CD14-positive monocyte (primary cell): ENCODE results near the gene EP400. TPM values are rescaled to one million over a fixed set of nuclear protein-coding genes. Genes with fewer than 3 reads are reported as not detected.
"Not testable (repeated sequence)": the region's sequence is repeated elsewhere in the genome, so short reads cannot be mapped to it uniquely, and the experiment has no call there.

ENCODE experiments used
- DNase-seq, 3 donors: peaks; one replicate each; pipeline ENCODE4 v3.0.0-alpha.2; 2011 to 2022
- H2AFZ ChIP-seq: 2 replicates; pipeline ENCODE4 v1.6.0; 2012; ENCODE audit warnings: mild to moderate bottlenecking, low read depth, low read length, inconsistent platforms; ENCODE audit not compliant: insufficient read depth, poor library complexity, severe bottlenecking
- H3K27ac ChIP-seq, 2 donors: 1 replicate in 1 of 2; 2 replicates in 1 of 2; pipeline ENCODE4 v1.5.1; 2012 to 2013; ENCODE audit warnings: low read length in 2 of 2, control low read depth in 1 of 2, inconsistent platforms in 1 of 2, low read depth in 1 of 2, mild to moderate bottlenecking in 1 of 2
- H3K27me3 ChIP-seq, 2 donors: one replicate each; pipeline versions ENCODE4 v1.6.0 to v1.6.1; 2011 to 2013; ENCODE audit warnings: low read length in 2 of 2; ENCODE audit not compliant: control insufficient read depth in 2 of 2, insufficient read depth in 2 of 2
- H3K36me3 ChIP-seq, 2 donors: replicated peaks in 1 of 2; 1 replicate in 1 of 2; 2 replicates in 1 of 2; pipeline versions ENCODE4 v1.5.1 to v1.6.1; 2012 to 2013; ENCODE audit warnings: low read length in 2 of 2, control low read depth in 1 of 2, inconsistent platforms in 1 of 2, mild to moderate bottlenecking in 1 of 2; ENCODE audit not compliant: insufficient read depth in 2 of 2, control insufficient read depth in 1 of 2
- H3K4me1 ChIP-seq, 2 donors: 1 replicate in 1 of 2; 2 replicates in 1 of 2; pipeline versions ENCODE4 v1.5.1 to v1.6.1; 2012 to 2013; ENCODE audit warnings: low read length in 2 of 2, control low read depth in 1 of 2, inconsistent platforms in 1 of 2, mild to moderate bottlenecking in 1 of 2, moderate library complexity in 1 of 2; ENCODE audit not compliant: insufficient read depth in 2 of 2, control insufficient read depth in 1 of 2
- H3K4me2 ChIP-seq: replicated peaks from 2 replicates; pipeline ENCODE3; 2012; ENCODE audit warnings: low read length, moderate library complexity, mild to moderate bottlenecking; ENCODE audit not compliant: poor library complexity, severe bottlenecking; ENCODE audit errors: extremely low read depth
- H3K4me3 ChIP-seq, 3 experiments: fragments of 200-600 bp in 1 of 3; sonication (generic) in 1 of 3; replicated peaks in 1 of 3; 1 replicate in 2 of 3; 2 replicates in 1 of 3; pipeline ENCODE4 v1.5.1; 2011 to 2013; ENCODE audit warnings: low read length in 3 of 3, mild to moderate bottlenecking in 3 of 3, control low read depth in 2 of 3, low read depth in 2 of 3, inconsistent platforms in 1 of 3, moderate library complexity in 1 of 3
- H3K79me2 ChIP-seq: 2 replicates; pipeline ENCODE4 v1.6.0; 2012; ENCODE audit warnings: mild to moderate bottlenecking, control low read depth, inconsistent platforms, low read length, moderate library complexity; ENCODE audit not compliant: insufficient read depth
- H3K9ac ChIP-seq: 2 replicates; pipeline ENCODE4 v1.6.0; 2017; ENCODE audit warnings: low read length, mild to moderate bottlenecking; ENCODE audit not compliant: insufficient read depth, poor library complexity, severe bottlenecking
- H3K9me3 ChIP-seq, 2 donors: replicated peaks in 1 of 2; 1 replicate in 1 of 2; 2 replicates in 1 of 2; pipeline versions ENCODE4 v1.5.1 to v1.6.1; 2012 to 2013; ENCODE audit warnings: low read length in 2 of 2, control low read depth in 1 of 2; ENCODE audit not compliant: control insufficient read depth in 1 of 2, insufficient read depth in 1 of 2
- H4K20me1 ChIP-seq: 2 replicates; pipeline ENCODE4 v1.6.0; 2012; ENCODE audit warnings: mild to moderate bottlenecking, low read length, control low read depth, moderate library complexity; ENCODE audit not compliant: insufficient read depth
- H3K27ac Mint-ChIP-seq, 7 donors: one replicate each; pipeline ENCODE4 v1.8.0; 2020; ENCODE audit warnings: mild to moderate bottlenecking in 7 of 7, mixed read lengths in 7 of 7, moderate library complexity in 6 of 7, inconsistent platforms in 2 of 7
- H3K27me3 Mint-ChIP-seq, 3 donors: one replicate each; pipeline ENCODE4 v1.8.0; 2021 to 2022; ENCODE audit warnings: low read depth in 3 of 3, mild to moderate bottlenecking in 3 of 3, mixed read lengths in 3 of 3, moderate library complexity in 3 of 3, inconsistent platforms in 1 of 3
- H3K36me3 Mint-ChIP-seq, 2 donors: one replicate each; pipeline ENCODE4 v1.8.0; 2020; ENCODE audit warnings: mixed read lengths in 2 of 2, inconsistent platforms in 1 of 2, mild to moderate bottlenecking in 1 of 2
- H3K4me1 Mint-ChIP-seq: one replicate; pipeline ENCODE4 v1.8.0; 2020; ENCODE audit warnings: mild to moderate bottlenecking, mixed read lengths
- H3K4me3 Mint-ChIP-seq, 2 donors: one replicate each; pipeline ENCODE4 v1.8.0; 2020; ENCODE audit warnings: mild to moderate bottlenecking in 2 of 2, mixed read lengths in 2 of 2, moderate library complexity in 1 of 2
- H3K9me3 Mint-ChIP-seq, 7 donors: one replicate each; pipeline ENCODE4 v1.8.0; 2020 to 2022; ENCODE audit warnings: mixed read lengths in 7 of 7, mild to moderate bottlenecking in 6 of 7, moderate library complexity in 6 of 7, inconsistent platforms in 2 of 7
- WGBS: methylation state at CpG from one replicate; pipeline ENCODE4 v1.1.5; 2013; ENCODE audit warnings: missing lambda C conversion rate; ENCODE audit not compliant: insufficient coverage; 5-methylcytosine and 5-hydroxymethylcytosine counted together
- intact Hi-C, 2 donors: fragments of 100-400 bp; cut with micrococcal nuclease; formaldehyde crosslinking; loops; one replicate each; pipeline versions ENCODE4 v1.15.0 to v1.15.1; 2023
- polyA plus RNA-seq, 3 donors: library from polyadenylated mRNA; depleted of rRNA in 1 of 3; unstranded in 2 of 3; stranded (reverse) in 1 of 3; fragments of 300-500 nt in 2 of 3; fragments of >200 nt in 1 of 3; fragmentation: Illumina TruSeq in 2 of 3; gene quantifications; 1 replicate in 2 of 3; 2 replicates in 1 of 3; pipeline ENCODE4 v1.2.3, GENCODE V29; 2012 to 2021
- TF ChIP-seq, protein P1 (sequence below): fragments of 200-600 bp; IDR thresholded peaks from one replicate; pipeline ENCODE4 v1.8.0; 2022; ENCODE audit warnings: antibody characterized with exemption, mild to moderate bottlenecking

The EP400 gene
- polyA plus RNA-seq, 3 donors = 0.65 to 12.1 (median 0.81) TPM

DNA sequence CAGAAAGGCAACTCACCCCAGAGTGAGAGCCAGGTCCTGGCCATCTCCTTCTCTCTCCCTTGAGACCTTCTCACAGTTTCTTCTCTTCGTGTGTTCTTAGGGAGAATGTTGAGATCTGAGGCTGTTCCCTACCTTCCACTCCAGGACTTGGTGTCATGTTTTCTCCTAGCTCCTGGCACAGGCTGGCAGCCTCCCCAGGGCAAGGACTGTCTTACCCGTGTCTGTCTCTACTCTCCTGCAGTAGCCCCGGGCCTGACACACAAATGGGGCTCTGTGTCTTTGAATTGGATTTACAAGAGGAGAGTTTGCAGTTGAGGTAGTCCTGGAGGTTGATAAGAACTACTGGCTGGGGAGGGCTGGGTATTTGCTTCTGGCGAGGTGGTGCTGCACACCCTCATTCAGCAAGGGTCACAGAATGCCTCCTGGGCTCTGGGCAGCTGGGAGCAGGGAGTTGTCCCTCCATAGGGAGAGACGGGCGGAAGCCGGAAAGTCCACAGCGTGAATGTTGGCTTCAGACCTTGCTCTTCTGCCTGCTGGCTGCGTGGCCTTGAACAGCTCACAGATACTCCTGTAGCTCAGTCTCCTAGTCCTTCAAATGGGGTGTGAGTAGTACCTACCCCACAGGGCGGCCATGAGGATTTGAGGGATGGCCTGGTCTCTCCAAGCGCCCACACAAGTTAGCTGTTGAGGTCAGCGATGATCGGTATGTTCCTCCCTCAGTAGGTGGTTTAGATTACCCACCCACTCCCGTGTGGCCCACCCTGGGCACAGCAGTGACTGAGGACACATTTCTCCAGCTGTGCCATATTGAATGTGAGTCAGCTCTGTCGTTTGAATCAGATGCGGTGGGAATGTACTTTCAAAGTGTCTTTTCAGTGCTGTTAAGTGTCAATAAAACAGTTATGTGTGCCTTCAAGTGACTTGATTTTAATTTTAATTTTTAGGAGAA lies 10.2 kb downstream of the EP400 start:
- intact Hi-C loops = loop anchor here (10.0 kb wide), 2 partner anchors 125 to 245 kb away; partner anchors contain the start of gene SFSWAP (in 1 of the 2)
- peaks cover 87% of the 10 kb centered on the region for H3K79me2 ChIP-seq
- no peak overlapping the region for H3K27ac ChIP-seq
- H3K9me3 Mint-ChIP-seq = no peaks in the 10 kb centered on the region
- H3K4me1 ChIP-seq = no peaks in the 10 kb centered on the region
- peak overlapping the region in 2 of 7 donors; percentile 58 to 75 for H3K27ac Mint-ChIP-seq
- H3K27me3 ChIP-seq = no peaks in the 10 kb centered on the region
- H3K36me3 Mint-ChIP-seq = peaks cover 31 to 40% of the 10 kb centered on the region in 2 donors
- H3K4me1 Mint-ChIP-seq = peaks cover 20% of the 10 kb centered on the region
- no peak overlapping the region for H3K4me3 ChIP-seq
- no peaks in the 10 kb centered on the region for H3K27me3 Mint-ChIP-seq
- H2AFZ ChIP-seq = no peak overlapping the region
- WGBS = 90% methylated on average over 12 of the region's 16 CpGs
- TF ChIP-seq, protein P1, sequence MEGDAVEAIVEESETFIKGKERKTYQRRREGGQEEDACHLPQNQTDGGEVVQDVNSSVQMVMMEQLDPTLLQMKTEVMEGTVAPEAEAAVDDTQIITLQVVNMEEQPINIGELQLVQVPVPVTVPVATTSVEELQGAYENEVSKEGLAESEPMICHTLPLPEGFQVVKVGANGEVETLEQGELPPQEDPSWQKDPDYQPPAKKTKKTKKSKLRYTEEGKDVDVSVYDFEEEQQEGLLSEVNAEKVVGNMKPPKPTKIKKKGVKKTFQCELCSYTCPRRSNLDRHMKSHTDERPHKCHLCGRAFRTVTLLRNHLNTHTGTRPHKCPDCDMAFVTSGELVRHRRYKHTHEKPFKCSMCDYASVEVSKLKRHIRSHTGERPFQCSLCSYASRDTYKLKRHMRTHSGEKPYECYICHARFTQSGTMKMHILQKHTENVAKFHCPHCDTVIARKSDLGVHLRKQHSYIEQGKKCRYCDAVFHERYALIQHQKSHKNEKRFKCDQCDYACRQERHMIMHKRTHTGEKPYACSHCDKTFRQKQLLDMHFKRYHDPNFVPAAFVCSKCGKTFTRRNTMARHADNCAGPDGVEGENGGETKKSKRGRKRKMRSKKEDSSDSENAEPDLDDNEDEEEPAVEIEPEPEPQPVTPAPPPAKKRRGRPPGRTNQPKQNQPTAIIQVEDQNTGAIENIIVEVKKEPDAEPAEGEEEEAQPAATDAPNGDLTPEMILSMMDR = no peak
- no peak overlapping the region for H3K9ac ChIP-seq
- no peak for DNase-seq
- H3K9me3 ChIP-seq = no peaks in the 10 kb centered on the region
- peaks cover 21 to 54% of the 10 kb centered on the region in 2 donors for H3K36me3 ChIP-seq
- no peak overlapping the region for H3K4me2 ChIP-seq
- H4K20me1 ChIP-seq = peaks cover 85% of the 10 kb centered on the region
- H3K4me3 Mint-ChIP-seq = no peak overlapping the region

DNA sequence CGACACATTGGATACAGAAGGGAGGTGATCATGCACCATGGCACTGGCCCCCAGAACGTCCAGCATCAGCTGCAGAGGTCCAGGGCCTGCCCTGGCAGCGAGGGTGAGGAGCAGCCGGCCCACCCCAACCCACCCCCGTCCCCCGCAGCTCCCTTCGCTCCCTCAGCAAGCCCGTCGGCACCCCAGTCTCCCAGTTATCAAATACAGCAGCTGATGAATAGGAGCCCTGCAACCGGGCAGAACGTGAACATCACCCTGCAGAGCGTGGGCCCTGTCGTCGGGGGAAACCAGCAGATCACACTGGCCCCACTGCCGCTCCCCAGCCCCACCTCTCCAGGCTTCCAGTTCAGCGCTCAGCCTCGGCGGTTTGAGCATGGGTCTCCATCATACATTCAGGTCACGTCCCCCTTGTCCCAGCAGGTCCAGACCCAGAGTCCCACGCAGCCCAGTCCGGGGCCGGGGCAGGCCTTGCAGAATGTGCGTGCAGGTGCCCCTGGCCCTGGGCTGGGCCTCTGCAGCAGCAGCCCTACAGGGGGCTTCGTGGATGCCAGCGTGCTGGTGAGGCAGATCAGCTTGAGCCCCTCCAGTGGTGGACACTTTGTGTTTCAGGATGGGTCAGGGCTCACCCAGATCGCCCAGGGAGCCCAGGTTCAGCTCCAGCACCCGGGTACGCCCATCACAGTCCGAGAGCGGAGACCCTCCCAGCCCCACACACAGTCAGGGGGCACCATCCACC lies 11.0 kb downstream of the EP400 start:
- H3K27ac Mint-ChIP-seq, H3K4me2 ChIP-seq, H3K9me3 ChIP-seq, H3K27me3 Mint-ChIP-seq, H2AFZ ChIP-seq, H3K4me1 ChIP-seq, H3K27me3 ChIP-seq, H3K9ac ChIP-seq, intact Hi-C loops, H3K4me3 ChIP-seq, DNase-seq, H3K4me3 Mint-ChIP-seq, H3K9me3 Mint-ChIP-seq, H3K27ac ChIP-seq: not testable (repeated sequence)
- Histone ChIP-seq H3K36me3 (peaks cover 21 to 59% of the 10 kb centered on the region in 2 donors), H3K79me2 (peaks cover 87% of the 10 kb centered on the region), H4K20me1 (peaks cover 84% of the 10 kb centered on the region)
- Mint-ChIP-seq H3K36me3 (peaks cover 39 to 48% of the 10 kb centered on the region in 2 donors), H3K4me1 (peaks cover 16% of the 10 kb centered on the region)
- 95% methylated on average over 5 of the region's 30 CpGs for WGBS

DNA sequence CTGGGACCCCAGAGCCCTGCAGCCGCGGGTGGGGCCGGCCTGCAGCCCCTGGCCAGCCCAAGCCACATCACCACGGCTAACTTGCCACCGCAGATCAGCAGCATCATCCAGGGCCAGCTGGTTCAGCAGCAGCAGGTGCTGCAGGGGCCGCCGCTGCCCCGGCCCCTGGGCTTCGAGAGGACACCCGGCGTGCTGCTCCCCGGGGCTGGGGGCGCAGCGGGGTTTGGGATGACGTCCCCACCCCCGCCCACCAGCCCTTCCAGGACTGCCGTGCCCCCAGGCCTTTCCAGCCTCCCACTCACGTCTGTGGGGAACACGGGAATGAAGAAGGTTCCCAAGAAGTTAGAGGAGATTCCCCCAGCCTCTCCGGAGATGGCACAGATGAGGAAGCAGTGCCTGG lies 11.6 kb downstream of the EP400 start:
- peaks cover 10% of the 10 kb centered on the region for H3K4me1 Mint-ChIP-seq
- no CpG with 5 or more reads among the region's 20 CpGs for WGBS

More for the DNA sequence above, 11.6 kb downstream of the EP400 start:
- H3K9me3 Mint-ChIP-seq, H3K4me1 ChIP-seq, H3K4me3 Mint-ChIP-seq, H3K27ac ChIP-seq, intact Hi-C loops, H3K9me3 ChIP-seq, H3K4me3 ChIP-seq, H3K9ac ChIP-seq, H2AFZ ChIP-seq, H3K27me3 Mint-ChIP-seq, DNase-seq, H3K4me2 ChIP-seq, H3K27me3 ChIP-seq: not testable (repeated sequence)
- Histone ChIP-seq H3K79me2 (peaks cover 87% of the 10 kb centered on the region), H3K36me3 (peaks cover 24 to 59% of the 10 kb centered on the region in 2 donors), H4K20me1 (peaks cover 84% of the 10 kb centered on the region)
- Mint-ChIP-seq H3K36me3 (peaks cover 41 to 53% of the 10 kb centered on the region in 2 donors), H3K27ac (peak overlapping the region in 1 of 7 donors; percentile 2)
